ENCODE data around the gene FBXW11.

DNA sequence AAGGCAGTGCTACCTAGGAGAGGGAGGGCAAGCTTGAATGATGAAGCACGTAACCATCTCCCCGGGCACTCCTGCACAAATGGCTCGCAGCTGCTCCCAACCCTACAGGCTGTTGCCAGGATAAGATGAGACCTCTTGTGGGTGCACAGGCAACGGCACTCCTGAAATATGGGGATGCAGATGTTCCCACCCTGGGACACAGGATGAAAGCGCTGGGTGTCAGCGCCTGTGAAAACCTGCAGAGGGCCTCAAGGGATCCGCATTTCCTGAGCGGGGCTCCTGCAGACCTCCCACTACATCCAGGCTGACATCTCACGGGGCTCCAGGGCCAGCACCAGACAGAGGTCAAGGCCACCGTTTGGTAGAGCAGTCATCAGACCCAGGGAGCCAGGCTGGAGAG lies 160.1 kb downstream of the FBXW11 start:
- TF ChIP-seq BHLHE40 (IDR thresholded peaks at IDR 0.05; ENCODE audit: borderline replicate concordance), result no peak
- TF ChIP-seq, protein P1, sequence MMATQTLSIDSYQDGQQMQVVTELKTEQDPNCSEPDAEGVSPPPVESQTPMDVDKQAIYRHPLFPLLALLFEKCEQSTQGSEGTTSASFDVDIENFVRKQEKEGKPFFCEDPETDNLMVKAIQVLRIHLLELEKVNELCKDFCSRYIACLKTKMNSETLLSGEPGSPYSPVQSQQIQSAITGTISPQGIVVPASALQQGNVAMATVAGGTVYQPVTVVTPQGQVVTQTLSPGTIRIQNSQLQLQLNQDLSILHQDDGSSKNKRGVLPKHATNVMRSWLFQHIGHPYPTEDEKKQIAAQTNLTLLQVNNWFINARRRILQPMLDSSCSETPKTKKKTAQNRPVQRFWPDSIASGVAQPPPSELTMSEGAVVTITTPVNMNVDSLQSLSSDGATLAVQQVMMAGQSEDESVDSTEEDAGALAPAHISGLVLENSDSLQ (IDR thresholded peaks at IDR 0.05), result no peak
- TF ChIP-seq HDGF (IDR thresholded peaks at IDR 0.05; ENCODE audit: borderline replicate concordance), result no peak
- no peak for TF ChIP-seq FOXA1 (IDR thresholded peaks at IDR 0.05)
- no peak for TF ChIP-seq FOXM1 (IDR thresholded peaks at IDR 0.05; ENCODE audit: borderline replicate concordance)
- no peak for TF ChIP-seq NFRKB (IDR thresholded peaks at IDR 0.05)
- TF ChIP-seq ELF4 (IDR thresholded peaks at IDR 0.05), result no peak
